H4 (cell line): ENCODE data around the gene RPL19. TPM values are rescaled to one million over a fixed set of nuclear protein-coding genes. Genes with fewer than 3 reads are reported as not detected.

Experiments
- DNase-seq: peaks from one replicate; pipeline ENCODE4 v3.0.0-alpha.2; 2015; ENCODE audit warnings: low spot score
- total RNA-seq: library from RNA; depleted of rRNA; stranded (reverse); fragments of >200 nt; shearing (Covaris generic); gene quantifications from 2 replicates; pipeline ENCODE4 v1.2.3, GENCODE V29; 2014

Gene RPL19
- total RNA-seq, 1 experiment from 2014 or later: 3,244 TPM

DNA sequence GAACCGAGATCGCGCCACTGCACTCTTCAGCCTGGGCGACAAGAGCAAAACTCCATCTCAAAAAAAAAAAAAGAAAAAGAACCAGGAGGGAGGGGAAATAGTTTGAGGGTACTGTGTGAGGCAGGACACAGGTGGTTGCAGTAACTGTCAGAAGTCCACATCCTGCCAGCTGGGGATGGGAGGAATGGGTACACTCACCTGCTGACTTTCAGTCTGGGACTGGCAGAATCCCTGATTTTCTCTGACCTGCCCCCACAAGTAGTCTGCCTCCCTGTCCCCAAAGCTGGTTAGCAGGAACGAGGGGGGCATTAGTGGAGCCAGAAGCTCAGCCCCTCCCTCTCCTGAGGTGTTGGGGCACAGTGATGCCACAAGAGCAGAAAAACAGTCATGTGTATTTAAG is 27.0 kb upstream of the RPL19 start:
- DNase-seq: no peak

DNA sequence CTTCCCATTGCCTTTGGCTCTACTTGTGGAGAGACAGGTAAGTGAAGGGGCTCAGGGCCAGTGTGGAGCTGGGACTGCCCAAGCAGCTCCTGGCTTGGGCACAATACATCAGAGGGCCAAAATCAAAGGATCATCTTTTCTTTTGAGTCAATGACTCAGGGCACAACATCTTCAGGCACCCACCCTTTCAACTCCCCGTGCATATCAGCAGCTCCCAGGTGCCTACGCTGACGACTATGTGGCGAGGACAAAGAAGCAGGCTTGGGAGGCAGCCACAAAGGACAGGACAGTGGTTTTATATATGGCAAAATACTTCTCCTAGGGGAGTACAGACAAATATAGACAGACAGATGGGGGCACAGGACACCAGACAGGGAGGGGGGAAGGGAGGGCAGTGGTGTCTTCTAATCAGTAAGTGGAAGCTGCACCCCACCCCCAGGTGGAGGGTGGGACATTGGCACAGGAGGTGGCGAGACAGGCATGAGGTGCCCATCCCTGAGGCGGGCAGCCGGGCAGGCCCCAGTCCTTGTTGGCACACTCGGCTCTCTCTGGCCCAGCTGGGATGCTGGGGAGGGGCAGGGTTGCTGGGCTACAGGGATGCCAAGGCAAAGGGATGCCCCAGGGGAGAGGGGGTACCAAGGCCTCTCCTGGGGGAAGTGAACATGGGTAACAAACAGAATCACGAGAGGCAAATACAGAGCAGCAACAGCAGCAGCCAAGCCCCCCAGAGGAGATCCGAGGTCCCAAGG is 26.4 kb upstream of the RPL19 start:
- DNase-seq: no peak

DNA sequence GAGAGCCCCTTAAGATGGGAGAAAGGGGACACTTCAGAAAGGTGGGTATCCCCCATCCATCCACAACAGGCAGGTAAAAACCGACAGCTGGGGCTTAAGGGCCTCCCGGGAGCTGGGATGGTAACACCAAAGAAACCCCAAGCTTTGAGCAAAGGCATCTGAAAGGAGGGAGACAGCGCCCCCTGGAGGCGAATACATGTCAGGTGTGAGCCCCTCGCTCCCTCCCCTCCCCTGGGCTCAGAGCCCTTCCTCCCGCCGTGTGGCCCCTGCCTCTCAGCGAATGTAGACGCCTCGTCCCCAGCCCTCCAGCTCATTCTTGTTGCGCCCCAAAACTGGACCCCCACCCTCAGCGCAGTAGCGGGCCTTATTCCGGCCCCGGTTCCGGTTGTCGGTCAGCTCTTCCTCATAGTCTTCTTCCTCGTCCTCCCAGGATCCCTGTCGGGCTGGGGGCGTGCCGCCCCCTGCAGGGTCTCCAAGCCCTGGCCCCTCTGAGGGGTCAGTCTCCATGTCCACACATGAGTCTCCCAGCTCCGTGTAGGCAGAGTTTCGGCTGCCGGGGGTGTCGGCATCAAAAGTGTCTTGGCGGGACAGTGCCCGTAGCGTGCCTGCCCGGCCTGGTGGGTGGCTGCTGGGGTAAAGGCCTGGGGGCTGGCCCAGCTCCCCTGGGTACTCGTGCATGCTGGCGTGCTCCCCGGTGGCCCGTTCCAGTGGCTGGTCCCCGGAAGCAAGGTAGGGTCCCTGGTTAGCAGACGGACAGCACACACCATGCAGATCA is 25.0 kb upstream of the RPL19 start:
- peak; percentile 53 for DNase-seq

DNA sequence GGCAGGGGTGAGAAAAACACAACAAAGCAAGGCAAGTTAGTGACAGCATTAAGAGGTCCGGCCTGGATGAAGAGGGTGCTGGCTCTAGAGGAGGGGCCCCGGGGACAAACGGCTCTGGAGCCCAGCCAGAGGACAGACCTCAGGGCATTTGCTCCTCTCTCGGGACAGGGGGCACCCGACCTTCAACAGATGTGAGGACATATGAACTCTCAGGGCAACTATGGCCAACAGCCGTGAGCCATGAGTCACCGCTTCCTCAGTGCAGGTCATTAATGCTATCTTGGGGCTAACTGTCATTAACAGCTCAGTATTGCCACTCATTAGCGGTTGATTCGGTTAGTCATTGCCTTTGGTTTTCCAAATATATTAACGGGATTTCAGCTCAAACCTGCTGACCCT is 24.4 kb upstream of the RPL19 start:
- no peak for DNase-seq

DNA sequence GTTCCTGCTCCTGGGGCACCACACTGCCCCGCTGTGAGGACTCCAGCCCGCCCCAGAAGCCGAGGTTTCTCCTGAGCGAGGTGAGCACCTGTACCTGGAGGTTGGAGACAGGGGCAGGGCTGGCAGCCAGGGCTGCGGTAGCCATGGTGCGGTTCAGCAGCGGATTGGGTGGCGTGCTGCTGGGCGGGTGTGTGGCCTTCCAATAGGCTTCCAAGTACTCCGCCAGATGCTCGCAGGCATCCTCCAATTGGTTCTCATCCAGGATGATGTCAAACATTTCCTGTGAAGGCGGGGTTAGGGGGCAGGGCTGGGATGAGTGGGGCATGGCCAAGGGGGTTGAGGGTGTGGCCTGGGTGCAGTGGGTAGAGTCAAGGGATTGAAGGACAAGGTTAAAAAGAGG is 22.8 kb upstream of the RPL19 start:
- no peak for DNase-seq

DNA sequence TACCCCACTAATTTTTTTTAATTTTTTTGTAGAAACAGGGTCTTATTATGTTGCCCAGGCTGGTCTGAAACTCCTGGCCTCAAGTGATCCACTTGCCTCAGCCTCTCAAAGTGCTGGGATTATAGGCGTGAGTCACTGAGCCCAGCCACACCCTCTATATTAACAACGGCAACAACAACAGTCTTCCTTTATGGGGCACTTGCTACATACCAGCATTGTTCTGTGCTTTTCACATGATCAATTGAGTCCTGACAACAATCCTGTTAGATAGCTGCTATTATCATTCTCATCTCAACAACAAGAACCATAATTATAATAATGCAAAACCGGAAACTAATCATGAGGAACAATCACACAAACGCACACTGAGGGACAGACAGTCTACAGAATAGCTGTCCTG is 21.5 kb upstream of the RPL19 start:
- DNase-seq: no peak

DNA sequence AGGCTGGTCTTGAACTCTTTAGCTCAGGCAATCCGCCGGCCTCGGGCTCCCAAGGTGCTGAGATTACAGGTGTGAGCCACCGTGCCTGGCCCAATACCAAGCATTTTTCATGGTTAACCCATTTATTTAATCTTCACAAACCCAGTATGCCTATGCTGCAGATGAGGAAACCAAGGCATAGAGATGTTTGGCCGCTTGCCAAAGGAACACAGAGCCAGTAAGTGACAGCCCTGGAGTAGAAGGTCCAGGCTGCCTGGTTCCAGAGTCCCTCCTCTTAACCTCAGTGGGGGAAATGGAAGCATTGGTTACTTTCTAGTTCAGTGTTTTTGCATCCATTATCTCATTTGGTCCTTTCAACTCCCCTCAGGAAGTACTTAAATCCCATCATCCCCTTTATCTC is 18.8 kb upstream of the RPL19 start:
- DNase-seq: no peak

DNA sequence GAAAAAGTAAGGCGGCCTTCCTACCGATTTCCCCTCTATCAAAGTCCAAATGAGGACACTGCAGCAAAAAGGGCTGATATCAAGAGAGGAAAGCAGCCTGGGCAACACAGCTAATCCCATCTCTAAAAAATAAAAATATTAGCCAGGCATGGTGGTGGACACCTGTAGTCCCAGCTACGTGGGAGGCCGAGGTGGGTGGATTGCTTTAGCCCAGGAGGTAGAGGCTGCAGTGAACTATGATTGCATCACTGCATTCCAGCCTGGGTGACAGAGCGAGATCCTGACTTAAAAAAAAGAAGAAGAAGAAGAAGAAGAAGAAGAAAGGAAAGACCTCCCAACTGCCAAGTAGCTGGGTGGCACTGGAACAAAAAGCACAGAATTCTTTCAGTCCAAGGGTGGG is 17.0 kb upstream of the RPL19 start:
- DNase-seq: no peak

DNA sequence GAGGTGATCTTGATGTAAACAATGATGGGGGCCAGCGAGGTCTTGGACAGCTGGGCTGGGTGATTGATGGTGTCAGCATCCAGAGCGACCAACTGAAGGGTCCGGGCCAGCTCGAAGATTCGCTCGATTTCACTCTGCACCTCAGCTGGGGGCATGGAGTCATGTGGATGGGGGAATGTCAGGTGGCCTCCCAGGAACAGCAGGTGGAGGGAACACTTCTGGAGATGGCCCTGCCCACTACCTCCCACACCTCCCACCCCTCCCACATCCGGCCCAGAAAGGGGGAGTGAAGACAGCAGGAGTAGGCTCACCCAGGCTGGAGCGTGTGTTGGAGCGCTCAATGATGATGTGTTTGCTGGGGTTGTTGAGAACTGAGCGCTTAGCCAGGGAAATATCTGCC is 16.4 kb upstream of the RPL19 start:
- no peak for DNase-seq

DNA sequence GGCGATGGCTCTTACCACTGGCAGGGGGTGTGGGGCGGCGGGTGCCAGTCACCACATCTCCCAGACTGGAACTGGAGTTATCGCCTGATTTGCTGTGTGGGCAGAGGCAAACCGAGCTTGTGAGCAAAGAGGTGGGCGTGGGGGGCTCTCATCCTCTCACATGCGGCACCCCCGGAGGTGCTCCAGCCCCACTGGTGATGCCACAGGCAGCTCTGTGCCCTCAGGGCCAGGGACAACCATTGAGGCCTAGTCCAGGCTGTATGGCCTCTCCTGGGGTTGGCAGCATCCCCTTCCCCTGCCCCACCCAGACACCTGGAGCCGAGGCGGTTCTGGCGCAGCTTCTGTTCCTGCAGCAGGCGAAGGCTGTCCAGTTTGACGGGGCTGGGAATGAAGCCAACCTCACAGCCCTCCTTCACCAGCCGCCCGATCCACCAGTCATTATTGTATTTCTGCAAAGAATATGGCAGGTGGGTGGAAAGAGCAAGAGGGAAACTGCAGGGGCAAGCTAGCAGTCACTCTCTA is 13.5 kb upstream of the RPL19 start:
- DNase-seq: no peak

DNA sequence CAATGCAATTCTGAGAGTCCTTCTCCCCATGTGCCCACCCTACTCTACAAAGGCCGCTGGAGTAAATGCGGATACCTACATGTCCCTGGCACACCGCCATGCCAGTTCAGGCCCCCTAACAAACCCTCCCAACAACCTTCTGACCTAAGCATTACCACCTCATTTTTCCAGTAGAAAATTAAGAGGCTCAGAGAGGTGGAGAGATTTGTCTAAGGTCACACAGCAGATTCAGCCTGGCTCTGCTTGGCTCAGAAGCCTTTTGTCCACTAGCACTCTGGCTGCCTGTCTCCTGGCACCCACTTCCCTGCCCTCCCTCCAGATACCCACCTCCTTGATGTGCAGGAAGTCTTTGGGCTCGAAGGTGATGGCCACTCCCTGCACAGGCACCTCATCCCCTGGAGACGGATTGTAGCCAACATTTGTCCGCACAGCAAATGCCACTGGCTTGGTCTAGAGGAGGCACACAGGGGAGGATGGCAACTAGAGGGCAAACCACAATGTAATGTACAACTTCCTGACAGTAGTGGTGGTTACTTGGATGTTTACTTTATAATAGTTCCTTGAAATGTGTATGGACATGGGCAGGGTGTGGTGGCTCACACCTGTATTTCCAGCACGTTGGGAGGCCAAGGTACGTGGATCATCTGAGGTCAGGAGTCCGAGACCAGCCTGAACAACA is 12.8 kb upstream of the RPL19 start:
- no peak for DNase-seq

DNA sequence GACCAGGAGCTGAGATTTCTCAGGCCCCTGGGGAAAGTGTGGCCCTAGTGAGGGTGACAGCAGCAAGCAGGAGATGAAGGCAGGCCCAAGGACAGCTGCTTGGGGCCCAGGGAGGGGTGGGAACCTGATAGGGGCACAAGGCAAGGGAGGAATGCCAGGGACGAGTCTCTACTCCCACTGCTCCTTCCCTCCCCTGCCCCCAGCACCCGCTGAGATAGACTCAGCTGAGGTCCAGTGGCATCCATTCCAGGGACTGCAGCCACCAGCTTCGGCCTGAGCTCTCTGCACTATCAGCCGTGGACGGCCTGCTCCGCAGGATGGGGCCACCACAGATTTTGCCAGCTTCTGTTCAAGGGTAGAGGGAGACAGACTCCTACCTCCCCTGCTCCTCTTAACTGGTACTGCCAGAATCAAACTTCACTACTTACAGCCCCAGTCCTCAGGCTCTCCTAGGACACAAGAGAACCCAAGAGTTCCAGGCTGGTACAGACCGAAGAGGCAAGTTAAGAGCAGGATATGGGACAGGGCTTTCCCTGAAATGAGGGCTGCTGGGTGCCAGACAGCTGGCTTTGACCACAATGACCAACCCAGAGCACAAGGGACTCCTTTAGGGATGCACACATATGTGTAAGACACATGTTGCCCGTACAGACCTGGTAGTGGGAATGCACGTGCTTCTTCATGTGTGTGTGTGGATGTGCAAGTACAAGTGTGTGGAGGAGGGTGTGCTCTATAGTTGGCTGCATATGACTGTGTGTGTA is 8.2 kb upstream of the RPL19 start:
- no peak for DNase-seq

DNA sequence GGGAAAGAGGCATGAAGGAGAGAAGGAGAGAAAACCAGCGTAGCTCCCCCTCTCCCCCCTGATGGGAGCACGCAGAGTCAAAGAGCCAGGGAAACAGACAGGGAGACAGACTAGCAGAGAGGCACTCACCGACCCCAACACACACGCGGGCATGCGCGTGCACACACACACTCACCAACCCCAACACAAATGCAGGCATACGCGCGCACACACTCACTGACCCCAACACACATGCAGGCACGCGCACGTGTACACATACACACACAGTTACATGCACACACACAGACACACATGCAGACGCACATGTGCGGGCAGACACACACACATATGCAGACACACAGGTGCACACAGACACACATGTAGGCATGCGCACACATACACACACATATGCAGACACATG is 7.2 kb upstream of the RPL19 start:
- DNase-seq: no peak

DNA sequence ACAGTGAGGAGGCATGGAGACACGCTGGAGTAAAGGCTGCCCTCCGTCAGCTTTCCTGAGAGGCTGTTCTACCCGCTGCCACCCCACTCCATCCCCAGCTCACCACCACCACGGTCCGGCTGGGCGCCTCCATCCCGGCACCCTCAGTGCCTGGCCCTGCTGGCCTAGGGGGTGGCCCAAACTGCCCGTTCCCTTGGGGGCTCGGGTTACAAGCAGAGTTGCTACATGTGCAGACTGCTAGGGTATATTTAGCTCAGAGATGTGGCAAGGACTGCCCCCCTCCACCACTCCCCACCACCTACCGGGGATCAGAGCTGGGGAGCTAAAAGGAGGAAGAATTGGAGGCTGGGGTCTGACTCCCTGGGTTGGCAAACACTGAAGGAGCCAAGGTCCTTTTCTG is 6.7 kb upstream of the RPL19 start:
- DNase-seq: no peak

DNA sequence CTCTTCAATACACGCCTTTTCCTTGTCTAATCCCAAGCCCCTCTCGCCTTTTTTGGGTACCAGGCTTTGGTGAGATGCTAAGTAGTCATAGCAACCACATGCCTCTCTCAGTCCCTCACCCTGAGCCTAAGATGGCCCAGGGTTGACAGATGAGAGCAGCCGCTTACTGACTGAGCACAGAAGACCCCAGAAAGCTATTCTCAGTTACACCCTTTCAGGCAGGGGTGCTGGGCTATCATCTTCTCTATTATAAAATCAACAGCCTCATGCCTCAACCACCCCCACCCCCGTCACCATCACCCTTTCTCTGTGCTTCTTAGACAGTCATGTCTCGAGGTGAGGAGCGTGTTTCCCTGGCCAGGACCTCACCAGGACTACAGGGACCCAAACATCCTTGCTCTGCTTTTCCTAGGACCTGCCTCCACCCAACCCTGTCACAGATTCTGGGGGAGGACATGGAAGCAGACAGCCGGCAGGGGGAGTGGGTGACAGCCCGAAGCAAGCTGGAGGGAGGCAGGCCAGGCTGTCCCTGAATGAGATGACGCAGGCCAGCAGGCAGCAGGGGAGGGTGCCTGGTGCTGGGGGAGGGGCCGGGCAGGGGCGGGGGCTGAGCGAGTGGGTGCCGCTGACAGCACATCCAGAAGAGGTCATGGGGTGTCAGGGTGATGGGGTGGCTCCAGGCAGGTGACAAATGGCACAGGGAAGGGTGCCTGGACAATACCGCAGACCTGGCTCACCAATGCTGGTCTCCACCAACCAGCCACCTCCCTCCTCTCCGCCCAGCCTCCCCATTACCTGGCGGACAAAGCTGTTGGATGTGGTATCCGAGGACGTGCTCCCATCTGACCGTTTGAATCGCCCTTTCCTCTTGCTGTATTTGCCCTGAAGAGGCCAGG is 5.7 kb upstream of the RPL19 start:
- DNase-seq: no peak

DNA sequence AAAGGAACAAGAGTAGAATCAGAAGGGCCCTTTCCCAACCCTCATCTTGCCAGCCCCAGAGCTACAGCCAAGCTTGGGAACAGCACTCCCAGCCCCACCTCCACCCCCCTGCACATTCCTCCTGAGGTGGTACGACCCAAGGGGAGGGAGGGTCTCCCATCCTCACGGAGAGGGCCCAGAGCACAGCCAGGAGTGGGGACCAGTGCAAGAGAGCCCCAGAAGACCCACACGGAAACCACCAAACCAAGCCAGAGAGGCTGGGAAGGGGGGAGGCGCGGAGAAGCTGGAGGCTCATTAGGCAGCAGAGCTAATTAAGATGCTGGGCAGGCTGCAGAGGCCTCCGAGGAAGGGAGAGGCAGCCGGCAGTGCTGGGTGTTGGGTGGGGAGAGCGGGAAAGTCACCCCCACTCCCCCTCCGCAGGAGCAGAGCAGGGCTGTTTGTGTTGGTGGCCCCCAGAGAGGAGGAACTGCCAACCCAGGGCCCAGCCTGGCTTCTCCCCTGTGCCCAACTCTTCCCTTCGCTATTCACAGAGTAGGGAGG is 5.0 kb upstream of the RPL19 start:
- DNase-seq: no peak

DNA sequence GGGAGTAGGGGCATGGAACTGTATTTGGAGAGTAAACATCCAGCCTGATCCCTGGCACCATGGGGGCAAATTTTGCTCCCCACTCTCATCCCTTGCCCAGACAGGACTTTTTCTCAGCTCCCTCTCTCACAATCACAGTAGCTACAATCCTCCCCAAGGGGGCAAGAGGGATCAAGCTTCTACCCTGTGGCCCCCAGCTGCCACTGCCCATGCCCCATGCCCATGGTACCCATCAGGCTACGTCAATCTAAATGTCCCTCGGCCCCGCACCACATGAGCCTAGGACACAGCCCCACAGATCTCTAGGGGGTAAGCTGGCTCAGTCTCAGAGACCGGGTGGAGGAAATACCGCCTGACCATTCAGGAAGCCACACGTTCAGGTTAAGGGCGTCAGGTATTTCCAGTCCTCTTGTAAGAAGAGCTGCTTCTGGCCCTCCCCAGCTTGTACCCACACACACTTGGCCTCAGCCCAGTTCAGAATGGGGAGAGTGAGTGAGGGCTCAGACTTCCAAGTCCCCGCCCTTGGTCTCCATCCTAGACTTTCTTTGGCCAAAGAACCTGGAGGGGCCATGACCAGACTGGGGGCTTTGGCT is 4.4 kb upstream of the RPL19 start:
- no peak for DNase-seq

DNA sequence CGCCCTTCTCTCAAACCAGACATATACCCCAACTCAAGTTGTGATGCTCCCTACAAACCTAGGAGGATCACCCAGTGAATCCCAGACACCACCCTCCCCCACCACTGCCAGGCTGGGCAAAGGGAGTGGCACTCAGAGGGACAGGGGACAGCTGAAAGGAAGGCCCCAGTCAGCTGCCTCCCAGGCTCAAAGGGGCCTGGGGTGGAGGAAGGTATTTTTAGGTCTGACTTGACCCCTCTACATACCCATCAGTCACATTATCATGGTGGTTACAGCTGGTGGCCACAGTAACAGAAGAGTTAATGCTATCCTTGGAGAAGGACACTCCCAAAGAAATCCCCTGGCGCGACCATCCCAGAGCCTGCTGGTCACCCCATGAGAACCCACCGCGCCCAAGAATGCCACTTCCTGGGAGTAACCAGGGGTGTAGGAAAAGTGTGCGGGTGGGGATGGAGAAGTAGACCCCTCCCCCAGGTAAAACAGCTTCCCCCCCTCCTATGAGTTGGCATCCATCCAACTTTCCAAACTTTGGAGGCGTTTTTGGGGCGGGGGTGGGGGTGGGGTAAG is 3.8 kb upstream of the RPL19 start:
- DNase-seq: no peak

DNA sequence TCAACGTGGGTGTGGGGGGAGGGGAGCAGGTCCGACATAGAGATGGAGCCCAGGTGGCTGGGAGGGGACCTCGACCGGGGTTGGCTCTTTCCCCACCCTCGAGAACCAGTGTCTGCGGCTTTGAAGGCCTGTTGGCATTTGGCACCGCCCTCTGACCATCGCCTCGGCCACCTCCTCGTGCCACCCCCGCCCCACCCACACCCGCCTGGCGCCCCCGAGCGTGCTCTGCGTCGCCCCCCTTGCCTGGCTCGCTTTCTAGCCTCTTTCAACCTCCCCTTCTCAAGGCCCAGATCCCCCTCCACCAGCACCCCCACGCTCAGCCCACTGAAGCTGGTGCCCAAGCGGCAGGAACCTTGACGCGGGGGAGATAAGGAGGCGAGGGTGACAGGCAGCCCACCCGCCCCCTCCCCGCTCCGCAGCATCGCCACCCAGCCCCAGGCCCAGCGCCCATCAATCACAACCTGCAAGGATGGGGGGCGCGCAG is 3.2 kb upstream of the RPL19 start:
- peak; percentile 43 for DNase-seq
